Measurements from ENCODE around the gene VSIG4.

DNA sequence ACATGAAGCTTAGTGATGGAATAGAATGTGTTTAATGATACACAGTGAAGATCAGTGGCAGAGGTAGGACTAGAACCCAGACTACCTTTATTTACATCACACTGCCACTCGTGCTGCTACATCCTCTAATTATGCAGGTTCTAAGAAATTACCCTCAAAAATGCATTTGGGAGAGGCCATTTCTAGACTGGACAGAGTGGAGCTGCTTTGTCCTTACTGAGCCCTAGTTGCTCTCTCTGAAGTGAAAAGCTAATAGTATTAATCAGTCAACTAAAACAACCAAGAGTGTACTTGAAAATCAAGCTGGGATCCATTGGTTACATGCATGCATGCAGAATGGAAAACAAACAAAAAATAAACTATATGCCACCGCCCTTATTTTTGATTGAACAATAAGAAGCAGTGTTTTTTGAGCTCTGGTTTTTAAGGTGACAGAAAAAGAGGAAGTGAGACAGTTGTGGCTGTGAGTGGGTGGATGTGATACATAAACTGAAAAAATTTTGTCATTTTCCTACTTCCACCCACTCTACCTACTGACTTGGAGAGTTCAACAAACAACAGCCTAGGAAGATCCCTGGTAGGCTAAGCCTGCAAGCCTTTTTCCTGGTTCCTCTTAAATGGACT lies 6.8 kb upstream of the VSIG4 start:
- TF ChIP-seq, protein P1, sequence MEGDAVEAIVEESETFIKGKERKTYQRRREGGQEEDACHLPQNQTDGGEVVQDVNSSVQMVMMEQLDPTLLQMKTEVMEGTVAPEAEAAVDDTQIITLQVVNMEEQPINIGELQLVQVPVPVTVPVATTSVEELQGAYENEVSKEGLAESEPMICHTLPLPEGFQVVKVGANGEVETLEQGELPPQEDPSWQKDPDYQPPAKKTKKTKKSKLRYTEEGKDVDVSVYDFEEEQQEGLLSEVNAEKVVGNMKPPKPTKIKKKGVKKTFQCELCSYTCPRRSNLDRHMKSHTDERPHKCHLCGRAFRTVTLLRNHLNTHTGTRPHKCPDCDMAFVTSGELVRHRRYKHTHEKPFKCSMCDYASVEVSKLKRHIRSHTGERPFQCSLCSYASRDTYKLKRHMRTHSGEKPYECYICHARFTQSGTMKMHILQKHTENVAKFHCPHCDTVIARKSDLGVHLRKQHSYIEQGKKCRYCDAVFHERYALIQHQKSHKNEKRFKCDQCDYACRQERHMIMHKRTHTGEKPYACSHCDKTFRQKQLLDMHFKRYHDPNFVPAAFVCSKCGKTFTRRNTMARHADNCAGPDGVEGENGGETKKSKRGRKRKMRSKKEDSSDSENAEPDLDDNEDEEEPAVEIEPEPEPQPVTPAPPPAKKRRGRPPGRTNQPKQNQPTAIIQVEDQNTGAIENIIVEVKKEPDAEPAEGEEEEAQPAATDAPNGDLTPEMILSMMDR (IDR thresholded peaks at IDR 0.05) = no peak
- TF ChIP-seq POLR2A (IDR thresholded peaks at IDR 0.05) = no peak

Data from testis (tissue), 2 donors.